Gastroesophageal sphincter (tissue), 3 donors: ENCODE data around the gene CHN1.

Experiments
- CTCF ChIP-seq, 4 experiments: fragments of 200-600 bp in 2 of 4; fragments of 450-650 bp in 2 of 4; sonication (generic) in 1 of 4; IDR thresholded peaks; one replicate each; pipeline ENCODE4 v1.5.1; 2017 to 2019; ENCODE audit warnings: antibody characterized with exemption in 4 of 4, mild to moderate bottlenecking in 2 of 4, moderate library complexity in 2 of 4
- EP300 ChIP-seq: sonication (generic); formaldehyde crosslinking; IDR thresholded peaks from one replicate; pipeline ENCODE4 v1.6.1; 2017; ENCODE audit warnings: antibody characterized with exemption, mild to moderate bottlenecking
- POLR2A ChIP-seq, 2 donors: fragments of 450-650 bp; IDR thresholded peaks; one replicate each; pipeline ENCODE4 v1.6.1; 2017; ENCODE audit warnings: antibody characterized with exemption in 2 of 2, mild to moderate bottlenecking in 2 of 2, moderate library complexity in 1 of 2
- POLR2AphosphoS5 ChIP-seq: sonication (generic); formaldehyde crosslinking; IDR thresholded peaks from one replicate; pipeline ENCODE4 v1.6.1; 2017; ENCODE audit warnings: antibody characterized with exemption

GRCh38 chr2:174925046-174925784 is 80.0 kb downstream of the CHN1 start:
- TF ChIP-seq CTCF (IDR thresholded peaks at IDR 0.05), result no peak
- TF ChIP-seq EP300, result no peak
- TF ChIP-seq POLR2AphosphoS5, result no peak
- no peak for TF ChIP-seq POLR2A (IDR thresholded peaks at IDR 0.05)
